HEK293 (cell line): ENCODE data around the gene ZNF223.

Experiments used
- GLIS2 ChIP-seq: fragments of 450-650 bp; formaldehyde crosslinking; IDR thresholded peaks from 2 replicates; pipeline ENCODE4 v1.5.1; 2016; ENCODE audit warnings: missing biosample characterization, missing genetic modification characterization
- KLF1 ChIP-seq: fragments of 450-650 bp; formaldehyde crosslinking; IDR thresholded peaks from 2 replicates; pipeline ENCODE4 v1.5.1; 2016; ENCODE audit warnings: missing biosample characterization, missing genetic modification characterization
- KLF7 ChIP-seq: fragments of 450-650 bp; formaldehyde crosslinking; IDR thresholded peaks from 2 replicates; pipeline ENCODE4 v1.5.1; 2016; ENCODE audit warnings: missing biosample characterization, missing genetic modification characterization, borderline replicate concordance
- MYNN ChIP-seq: fragments of 450-650 bp; formaldehyde crosslinking; IDR thresholded peaks from 2 replicates; pipeline ENCODE4 v1.5.1; 2016; ENCODE audit warnings: missing biosample characterization, missing genetic modification characterization, borderline replicate concordance
- MZF1 ChIP-seq: fragments of 450-650 bp; formaldehyde crosslinking; IDR thresholded peaks from 2 replicates; pipeline ENCODE4 v1.5.1; 2017; ENCODE audit warnings: missing biosample characterization, missing genetic modification characterization, borderline replicate concordance
- OSR2 ChIP-seq: fragments of 450-650 bp; formaldehyde crosslinking; IDR thresholded peaks from 2 replicates; pipeline ENCODE4 v1.5.1; 2016; ENCODE audit warnings: missing biosample characterization, missing genetic modification characterization
- OVOL3 ChIP-seq: fragments of 450-650 bp; formaldehyde crosslinking; IDR thresholded peaks from 2 replicates; pipeline ENCODE4 v1.5.1; 2016; ENCODE audit warnings: missing biosample characterization, missing genetic modification characterization
- PRDM6 ChIP-seq: fragments of 450-650 bp; formaldehyde crosslinking; IDR thresholded peaks from 2 replicates; pipeline ENCODE4 v1.5.1; 2017; ENCODE audit warnings: missing biosample characterization, missing genetic modification characterization
- REPIN1 ChIP-seq: fragments of 450-650 bp; formaldehyde crosslinking; IDR thresholded peaks from 2 replicates; pipeline ENCODE4 v1.5.1; 2017; ENCODE audit warnings: missing biosample characterization, missing genetic modification characterization, low read depth
- SCRT1 ChIP-seq: fragments of 450-650 bp; formaldehyde crosslinking; IDR thresholded peaks from 2 replicates; pipeline ENCODE4 v1.5.1; 2016; ENCODE audit warnings: missing biosample characterization, missing genetic modification characterization, borderline replicate concordance
- WT1 ChIP-seq: fragments of 450-650 bp; formaldehyde crosslinking; IDR thresholded peaks from 2 replicates; pipeline ENCODE4 v1.5.1; 2016; ENCODE audit warnings: missing biosample characterization, missing genetic modification characterization
- ZBTB48 ChIP-seq: fragments of 450-650 bp; formaldehyde crosslinking; IDR thresholded peaks from 2 replicates; pipeline ENCODE4 v1.5.1; 2016; ENCODE audit warnings: missing biosample characterization, missing genetic modification characterization
- ZNF114 ChIP-seq: fragments of 450-650 bp; formaldehyde crosslinking; IDR thresholded peaks from 2 replicates; pipeline ENCODE4 v1.5.0; 2017; ENCODE audit warnings: missing biosample characterization, missing genetic modification characterization
- ZNF133 ChIP-seq: fragments of 450-650 bp; formaldehyde crosslinking; IDR thresholded peaks from 2 replicates; pipeline ENCODE4 v1.5.1; 2016; ENCODE audit warnings: missing biosample characterization, missing genetic modification characterization
- ZNF146 ChIP-seq: fragments of 450-650 bp; formaldehyde crosslinking; IDR thresholded peaks from 2 replicates; pipeline ENCODE4 v1.5.1; 2016; ENCODE audit warnings: missing biosample characterization, missing genetic modification characterization
- ZNF148 ChIP-seq: fragments of 450-650 bp; formaldehyde crosslinking; IDR thresholded peaks from 2 replicates; pipeline ENCODE4 v1.5.0; 2017; ENCODE audit warnings: missing biosample characterization, missing genetic modification characterization, borderline replicate concordance
- ZNF174 ChIP-seq: fragments of 450-650 bp; formaldehyde crosslinking; IDR thresholded peaks from 2 replicates; pipeline ENCODE4 v1.5.0; 2017; ENCODE audit warnings: missing biosample characterization, mild to moderate bottlenecking, missing genetic modification characterization
- ZNF2 ChIP-seq: fragments of 450-650 bp; formaldehyde crosslinking; IDR thresholded peaks from 2 replicates; pipeline ENCODE4 v1.5.1; 2016; ENCODE audit warnings: missing biosample characterization, missing genetic modification characterization
- ZNF211 ChIP-seq: fragments of 450-650 bp; formaldehyde crosslinking; IDR thresholded peaks from 2 replicates; pipeline ENCODE4 v1.5.1; 2016; ENCODE audit warnings: low read depth, missing biosample characterization, missing genetic modification characterization
- ZNF239 ChIP-seq: fragments of 450-650 bp; formaldehyde crosslinking; IDR thresholded peaks from 2 replicates; pipeline ENCODE4 v1.5.1; 2016; ENCODE audit warnings: missing biosample characterization, missing genetic modification characterization
- ZNF292 ChIP-seq: fragments of 450-650 bp; formaldehyde crosslinking; IDR thresholded peaks from 2 replicates; pipeline ENCODE4 v1.5.1; 2016; ENCODE audit warnings: low read depth, missing biosample characterization, missing genetic modification characterization, borderline replicate concordance
- ZNF324 ChIP-seq: fragments of 450-650 bp; formaldehyde crosslinking; IDR thresholded peaks from 2 replicates; pipeline ENCODE4 v1.5.1; 2016; ENCODE audit warnings: missing biosample characterization, missing genetic modification characterization
- ZNF37A ChIP-seq: fragments of 450-650 bp; IDR thresholded peaks from 2 replicates; pipeline ENCODE4 v1.5.1; 2018; ENCODE audit warnings: missing biosample characterization, missing genetic modification characterization
- ZNF530 ChIP-seq: fragments of 450-650 bp; formaldehyde crosslinking; IDR thresholded peaks from 2 replicates; pipeline ENCODE4 v1.5.1; 2016; ENCODE audit warnings: low read depth, missing biosample characterization, missing genetic modification characterization
- ZNF558 ChIP-seq: fragments of 450-650 bp; formaldehyde crosslinking; IDR thresholded peaks from 2 replicates; pipeline ENCODE4 v1.5.1; 2016; ENCODE audit warnings: missing biosample characterization, missing genetic modification characterization
- ZNF571 ChIP-seq: fragments of 450-650 bp; formaldehyde crosslinking; IDR thresholded peaks from 2 replicates; pipeline ENCODE4 v1.5.0; 2017; ENCODE audit warnings: missing biosample characterization, missing genetic modification characterization
- ZNF600 ChIP-seq: fragments of 450-650 bp; formaldehyde crosslinking; IDR thresholded peaks from 2 replicates; pipeline ENCODE4 v1.5.1; 2016; ENCODE audit warnings: missing biosample characterization, missing genetic modification characterization
- ZNF76 ChIP-seq: fragments of 450-650 bp; formaldehyde crosslinking; IDR thresholded peaks from 2 replicates; pipeline ENCODE4; 2016; ENCODE audit warnings: low read depth, missing biosample characterization, missing genetic modification characterization, borderline replicate concordance
- ZNF843 ChIP-seq: fragments of 450-650 bp; formaldehyde crosslinking; IDR thresholded peaks from 2 replicates; pipeline ENCODE4 v1.5.1; 2016; ENCODE audit warnings: missing biosample characterization, missing genetic modification characterization
- TF ChIP-seq, protein P1 (sequence below): IDR thresholded peaks from 2 replicates; pipeline ENCODE4 v1.6.1; 2011; ENCODE audit warnings: mild to moderate bottlenecking, low read depth, low read length, borderline replicate concordance
- TF ChIP-seq, protein P2 (sequence below): fragments of 450-650 bp; formaldehyde crosslinking; IDR thresholded peaks from 2 replicates; pipeline ENCODE4 v1.5.1; 2016; ENCODE audit warnings: missing biosample characterization, missing genetic modification characterization, borderline replicate concordance
- TF ChIP-seq, protein P3 (sequence below): fragments of 450-650 bp; formaldehyde crosslinking; IDR thresholded peaks from 2 replicates; pipeline ENCODE4 v1.5.1; 2016; ENCODE audit warnings: missing biosample characterization, missing genetic modification characterization

Gene ZNF223

DNA sequence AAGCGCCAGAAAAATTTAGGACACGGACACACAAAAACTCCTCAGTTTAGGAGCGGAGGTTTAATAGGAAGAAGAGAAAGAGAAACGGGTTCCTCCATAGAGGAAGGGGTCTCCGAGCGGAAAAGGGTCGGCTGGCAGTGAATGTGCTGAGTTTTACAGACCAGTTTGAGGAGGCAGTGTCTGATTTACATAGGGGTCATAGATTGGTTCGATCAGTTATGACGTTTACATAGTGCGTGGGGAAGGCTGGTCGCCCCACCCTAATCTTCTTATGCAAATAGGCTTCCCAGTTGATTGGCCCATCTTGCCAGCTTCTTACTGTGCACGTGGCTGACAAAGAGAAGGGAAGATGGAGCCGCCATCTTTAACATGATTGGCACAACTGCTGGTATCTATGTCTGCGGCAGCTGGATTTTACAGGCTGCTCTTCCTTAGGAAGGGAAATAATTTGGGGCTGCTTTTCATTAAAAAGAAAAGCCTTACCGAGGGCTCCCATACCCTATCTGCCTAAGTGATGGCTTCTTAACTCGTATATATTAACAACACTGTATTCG is 60.2 kb downstream of the ZNF223 start (continued):
- TF ChIP-seq ZNF2 (tag by site-specific recombination) (peak; percentile 12; the same call in 1 of the 2 replicates), PRDM6 (no peak), ZNF843 (tag by site-specific recombination) (no peak; the same call in 1 of the 2 replicates), KLF7 (tag by site-specific recombination) (no peak; the same call in 1 of the 2 replicates), ZNF76 (no peak), ZNF324 (tag by site-specific recombination) (peak; percentile 17; the same call in 1 of the 2 replicates), ZNF114 (no peak), OSR2 (tag by site-specific recombination) (no peak), GLIS2 (tag by site-specific recombination) (no peak), ZNF239 (tag by site-specific recombination) (no peak), MYNN (no peak), ZNF292 (tag by site-specific recombination) (no peak), ZNF174 (tag by site-specific recombination) (no peak), ZNF558 (tag by site-specific recombination) (no peak; the same call in 1 of the 2 replicates), ZNF146 (tag by site-specific recombination) (no peak), ZNF571 (no peak), ZNF37A (tag by site-specific recombination) (no peak), ZNF133 (tag by site-specific recombination) (0 out of 2 replicates have a peak, but pooled peaks have one; percentile 10), ZBTB48 (tag by site-specific recombination) (peak; percentile 70; the same call in 1 of the 2 replicates), ZNF600 (tag by site-specific recombination) (no peak), WT1 (tag by site-specific recombination) (no peak), OVOL3 (tag by site-specific recombination) (no peak), ZNF211 (tag by site-specific recombination) (no peak), SCRT1 (tag by site-specific recombination) (no peak), MZF1 (tag by site-specific recombination) (no peak), REPIN1 (tag by site-specific recombination) (no peak), ZNF530 (no peak), KLF1 (tag by site-specific recombination) (no peak), ZNF148 (tag by site-specific recombination) (no peak)
- TF ChIP-seq, protein P1, sequence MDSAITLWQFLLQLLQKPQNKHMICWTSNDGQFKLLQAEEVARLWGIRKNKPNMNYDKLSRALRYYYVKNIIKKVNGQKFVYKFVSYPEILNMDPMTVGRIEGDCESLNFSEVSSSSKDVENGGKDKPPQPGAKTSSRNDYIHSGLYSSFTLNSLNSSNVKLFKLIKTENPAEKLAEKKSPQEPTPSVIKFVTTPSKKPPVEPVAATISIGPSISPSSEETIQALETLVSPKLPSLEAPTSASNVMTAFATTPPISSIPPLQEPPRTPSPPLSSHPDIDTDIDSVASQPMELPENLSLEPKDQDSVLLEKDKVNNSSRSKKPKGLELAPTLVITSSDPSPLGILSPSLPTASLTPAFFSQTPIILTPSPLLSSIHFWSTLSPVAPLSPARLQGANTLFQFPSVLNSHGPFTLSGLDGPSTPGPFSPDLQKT = no peak
- TF ChIP-seq, protein P2, sequence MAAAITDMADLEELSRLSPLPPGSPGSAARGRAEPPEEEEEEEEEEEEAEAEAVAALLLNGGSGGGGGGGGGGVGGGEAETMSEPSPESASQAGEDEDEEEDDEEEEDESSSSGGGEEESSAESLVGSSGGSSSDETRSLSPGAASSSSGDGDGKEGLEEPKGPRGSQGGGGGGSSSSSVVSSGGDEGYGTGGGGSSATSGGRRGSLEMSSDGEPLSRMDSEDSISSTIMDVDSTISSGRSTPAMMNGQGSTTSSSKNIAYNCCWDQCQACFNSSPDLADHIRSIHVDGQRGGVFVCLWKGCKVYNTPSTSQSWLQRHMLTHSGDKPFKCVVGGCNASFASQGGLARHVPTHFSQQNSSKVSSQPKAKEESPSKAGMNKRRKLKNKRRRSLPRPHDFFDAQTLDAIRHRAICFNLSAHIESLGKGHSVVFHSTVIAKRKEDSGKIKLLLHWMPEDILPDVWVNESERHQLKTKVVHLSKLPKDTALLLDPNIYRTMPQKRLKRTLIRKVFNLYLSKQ (tag by site-specific recombination) = no peak
- TF ChIP-seq, protein P3, sequence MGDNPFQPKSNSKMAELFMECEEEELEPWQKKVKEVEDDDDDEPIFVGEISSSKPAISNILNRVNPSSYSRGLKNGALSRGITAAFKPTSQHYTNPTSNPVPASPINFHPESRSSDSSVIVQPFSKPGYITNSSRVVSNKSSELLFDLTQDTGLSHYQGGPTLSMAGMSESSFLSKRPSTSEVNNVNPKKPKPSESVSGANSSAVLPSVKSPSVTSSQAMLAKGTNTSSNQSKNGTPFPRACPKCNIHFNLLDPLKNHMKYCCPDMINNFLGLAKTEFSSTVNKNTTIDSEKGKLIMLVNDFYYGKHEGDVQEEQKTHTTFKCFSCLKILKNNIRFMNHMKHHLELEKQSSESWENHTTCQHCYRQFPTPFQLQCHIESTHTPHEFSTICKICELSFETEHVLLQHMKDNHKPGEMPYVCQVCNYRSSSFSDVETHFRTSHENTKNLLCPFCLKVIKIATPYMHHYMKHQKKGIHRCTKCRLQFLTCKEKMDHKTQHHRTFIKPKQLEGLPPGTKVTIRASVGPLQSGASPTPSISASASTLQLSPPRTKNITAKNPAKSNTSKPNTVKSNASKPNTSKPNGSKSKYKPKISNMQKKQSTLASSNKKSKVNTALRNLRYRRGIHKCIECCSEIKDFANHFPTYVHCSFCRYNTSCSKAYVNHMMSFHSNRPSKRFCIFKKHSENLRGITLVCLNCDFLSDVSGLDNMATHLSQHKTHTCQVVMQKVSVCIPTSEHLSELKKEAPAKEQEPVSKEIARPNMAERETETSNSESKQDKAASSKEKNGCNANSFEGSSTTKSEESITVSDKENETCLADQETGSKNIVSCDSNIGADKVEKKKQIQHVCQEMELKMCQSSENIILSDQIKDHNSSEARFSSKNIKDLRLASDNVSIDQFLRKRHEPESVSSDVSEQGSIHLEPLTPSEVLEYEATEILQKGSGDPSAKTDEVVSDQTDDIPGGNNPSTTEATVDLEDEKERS (tag by site-specific recombination) = peak; percentile 70
